Measurements from ENCODE around the gene SLC66A3. TPM values are rescaled to one million over a fixed set of nuclear protein-coding genes. Genes with fewer than 3 reads are reported as not detected.

Gene SLC66A3
- total and polyA plus RNA-seq, 11 donors, result 4.7 to 19.5 (median 8.0) TPM

GRCh38 chr2:11186145-11186544, 30.9 kb downstream of the SLC66A3 start:
- WGBS, 4 donors, result 95 to 98% (median 97%) methylated on average over 6 of the region's 6 CpGs
- intact Hi-C loops (cut with DNase I), result no loop called here
- ATAC-seq (no peak), DNase-seq (no peak)
- H3K4me3 ChIP-seq, result no peak overlapping the region
- no peak overlapping the region for H3K27ac ChIP-seq
- H3K9me3 ChIP-seq, result no peaks in the 10 kb centered on the region
- H3K27me3 ChIP-seq, result no peaks in the 10 kb centered on the region
- H3K36me3 ChIP-seq, result peaks cover 0 to 94% (median 72%) of the 10 kb centered on the region in 9 donors
- H3K4me1 ChIP-seq, result peaks cover 0 to 10% (median 0%) of the 10 kb centered on the region in 12 donors
- no peak for TF ChIP-seq POLR2A (IDR thresholded peaks at IDR 0.05)
- TF ChIP-seq, protein P1, sequence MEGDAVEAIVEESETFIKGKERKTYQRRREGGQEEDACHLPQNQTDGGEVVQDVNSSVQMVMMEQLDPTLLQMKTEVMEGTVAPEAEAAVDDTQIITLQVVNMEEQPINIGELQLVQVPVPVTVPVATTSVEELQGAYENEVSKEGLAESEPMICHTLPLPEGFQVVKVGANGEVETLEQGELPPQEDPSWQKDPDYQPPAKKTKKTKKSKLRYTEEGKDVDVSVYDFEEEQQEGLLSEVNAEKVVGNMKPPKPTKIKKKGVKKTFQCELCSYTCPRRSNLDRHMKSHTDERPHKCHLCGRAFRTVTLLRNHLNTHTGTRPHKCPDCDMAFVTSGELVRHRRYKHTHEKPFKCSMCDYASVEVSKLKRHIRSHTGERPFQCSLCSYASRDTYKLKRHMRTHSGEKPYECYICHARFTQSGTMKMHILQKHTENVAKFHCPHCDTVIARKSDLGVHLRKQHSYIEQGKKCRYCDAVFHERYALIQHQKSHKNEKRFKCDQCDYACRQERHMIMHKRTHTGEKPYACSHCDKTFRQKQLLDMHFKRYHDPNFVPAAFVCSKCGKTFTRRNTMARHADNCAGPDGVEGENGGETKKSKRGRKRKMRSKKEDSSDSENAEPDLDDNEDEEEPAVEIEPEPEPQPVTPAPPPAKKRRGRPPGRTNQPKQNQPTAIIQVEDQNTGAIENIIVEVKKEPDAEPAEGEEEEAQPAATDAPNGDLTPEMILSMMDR (IDR thresholded peaks at IDR 0.05), result no peak

- WGBS, 4 donors, result 85 to 89% (median 87%) methylated on average over 7 of the region's 7 CpGs
- peaks cover 0 to 10% (median 0%) of the 10 kb centered on the region in 12 donors for H3K4me1 ChIP-seq
- H3K9me3 ChIP-seq, result no peaks in the 10 kb centered on the region
- intact Hi-C loops (cut with DNase I), result no loop called here
- peak overlapping the region in 1 of 12 donors; percentile 12 for H3K27ac ChIP-seq
- H3K4me3 ChIP-seq, result no peak overlapping the region
- no peaks in the 10 kb centered on the region for H3K27me3 ChIP-seq
- no peak for DNase-seq
- peaks cover 0 to 95% (median 72%) of the 10 kb centered on the region in 9 donors for H3K36me3 ChIP-seq
- no peak for TF ChIP-seq POLR2A (IDR thresholded peaks at IDR 0.05)
- TF ChIP-seq, protein P1 (IDR thresholded peaks at IDR 0.05), result no peak
- no peak for ATAC-seq
These were observed 31.9 kb downstream of the SLC66A3 start for GRCh38 chr2:11187083-11187619.

- no peak overlapping the region for H3K4me3 ChIP-seq
- H3K27me3 ChIP-seq, result no peaks in the 10 kb centered on the region
- 91 to 96% (median 92%) methylated on average over 2 of the region's 2 CpGs for WGBS, 4 donors
- TF ChIP-seq, protein P1 (IDR thresholded peaks at IDR 0.05), result no peak
- no peak for TF ChIP-seq POLR2A (IDR thresholded peaks at IDR 0.05)
- H3K4me1 ChIP-seq, result peaks cover 0 to 10% (median 0%) of the 10 kb centered on the region in 12 donors
- intact Hi-C loops (cut with DNase I), result no loop called here
- peak overlapping the region in 1 of 12 donors; percentile 12 for H3K27ac ChIP-seq
- peaks cover 0 to 95% (median 72%) of the 10 kb centered on the region in 9 donors for H3K36me3 ChIP-seq
- no peak for DNase-seq
- no peaks in the 10 kb centered on the region for H3K9me3 ChIP-seq
- ATAC-seq, result no peak
These were observed 32.5 kb downstream of the SLC66A3 start for GRCh38 chr2:11187731-11188130.

DNA sequence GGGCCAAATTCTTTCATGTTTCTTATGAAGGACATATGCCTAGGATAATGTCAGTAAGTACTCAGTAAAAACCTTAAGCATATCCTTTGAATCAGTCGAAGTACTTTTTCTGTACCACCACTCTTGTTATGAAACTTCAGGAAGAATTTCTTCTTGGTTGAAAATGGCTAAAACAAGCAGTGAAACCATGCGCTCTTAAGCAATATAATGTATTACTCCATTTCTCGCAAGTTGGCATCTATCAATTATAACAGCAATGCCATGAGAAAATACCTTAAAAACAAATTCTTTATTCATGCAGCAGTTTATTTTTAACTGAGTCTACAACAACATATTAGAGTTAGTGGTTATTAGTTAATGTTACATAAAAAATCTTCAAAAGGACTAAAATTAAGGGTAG, 41.0 kb downstream of the SLC66A3 start:
- no peak for TF ChIP-seq POLR2A (IDR thresholded peaks at IDR 0.05)
- TF ChIP-seq, protein P1 (IDR thresholded peaks at IDR 0.05), result no peak
- intact Hi-C loops (cut with DNase I), result no loop called here

More for the DNA sequence above, 41.0 kb downstream of the SLC66A3 start:
- no peaks in the 10 kb centered on the region for H3K27me3 ChIP-seq
- 90 to 95% (median 94%) methylated on average over 3 of the region's 3 CpGs for WGBS, 4 donors
- DNase-seq (no peak), ATAC-seq (no peak)
- no peaks in the 10 kb centered on the region for H3K4me1 ChIP-seq
- H3K9me3 ChIP-seq, result no peaks in the 10 kb centered on the region
- no peak overlapping the region for H3K4me3 ChIP-seq
- H3K27ac ChIP-seq, result no peak overlapping the region
- peaks cover 0 to 100% (median 98%) of the 10 kb centered on the region in 9 donors for H3K36me3 ChIP-seq
